Epidermal melanocyte (primary cell): ENCODE results near the gene NRCAM.

Experiments
- DNase-seq: peaks from one replicate; pipeline ENCODE4 v3.0.0; 2011; ENCODE audit warnings: low spot score; ENCODE audit not compliant: insufficient read length

NRCAM gene

DNA sequence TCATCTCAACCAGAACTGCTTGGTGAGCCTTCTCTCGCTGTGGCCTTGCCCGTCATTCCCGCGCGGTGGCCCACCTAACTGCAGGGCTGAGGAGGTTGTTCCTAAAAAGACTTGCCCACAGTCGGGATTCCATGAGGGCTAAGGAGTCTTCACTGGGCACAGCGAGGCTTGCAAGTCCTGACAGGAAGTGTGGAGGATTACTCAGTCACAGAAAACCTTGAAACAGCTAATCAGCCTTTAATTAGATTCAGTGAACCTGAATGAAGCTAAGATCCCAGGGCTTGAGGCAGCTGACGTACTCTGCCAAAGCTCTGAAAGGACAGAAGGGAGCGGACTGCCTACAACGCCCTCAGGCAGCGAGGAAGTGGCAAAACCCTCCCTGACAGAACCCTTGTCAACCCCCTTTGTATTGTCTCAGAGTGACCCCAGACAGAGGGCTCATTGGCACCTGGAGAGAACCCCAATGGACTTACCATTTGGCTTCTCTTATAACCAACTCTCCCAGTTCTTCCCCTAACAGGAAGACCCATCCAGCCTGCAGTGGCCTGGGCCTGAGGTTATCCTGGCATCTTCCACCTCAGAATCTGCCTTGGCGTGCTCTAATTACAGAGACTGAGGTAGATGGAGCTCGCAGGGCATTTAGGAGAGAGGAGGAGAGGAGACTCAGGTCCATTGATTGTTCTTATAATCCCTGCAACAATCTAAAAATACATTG is 323.5 kb downstream of the NRCAM start:
- no peak for DNase-seq

GRCh38 chr7:108130261-108130660 is 326.0 kb downstream of the NRCAM start, which contains the start of gene LAMB4:
LAMB4 (minus strand) TSS chr7:108130361; CDS start chr7:108123164, 7,197 bp downstream.
- DNase-seq: no peak

DNA sequence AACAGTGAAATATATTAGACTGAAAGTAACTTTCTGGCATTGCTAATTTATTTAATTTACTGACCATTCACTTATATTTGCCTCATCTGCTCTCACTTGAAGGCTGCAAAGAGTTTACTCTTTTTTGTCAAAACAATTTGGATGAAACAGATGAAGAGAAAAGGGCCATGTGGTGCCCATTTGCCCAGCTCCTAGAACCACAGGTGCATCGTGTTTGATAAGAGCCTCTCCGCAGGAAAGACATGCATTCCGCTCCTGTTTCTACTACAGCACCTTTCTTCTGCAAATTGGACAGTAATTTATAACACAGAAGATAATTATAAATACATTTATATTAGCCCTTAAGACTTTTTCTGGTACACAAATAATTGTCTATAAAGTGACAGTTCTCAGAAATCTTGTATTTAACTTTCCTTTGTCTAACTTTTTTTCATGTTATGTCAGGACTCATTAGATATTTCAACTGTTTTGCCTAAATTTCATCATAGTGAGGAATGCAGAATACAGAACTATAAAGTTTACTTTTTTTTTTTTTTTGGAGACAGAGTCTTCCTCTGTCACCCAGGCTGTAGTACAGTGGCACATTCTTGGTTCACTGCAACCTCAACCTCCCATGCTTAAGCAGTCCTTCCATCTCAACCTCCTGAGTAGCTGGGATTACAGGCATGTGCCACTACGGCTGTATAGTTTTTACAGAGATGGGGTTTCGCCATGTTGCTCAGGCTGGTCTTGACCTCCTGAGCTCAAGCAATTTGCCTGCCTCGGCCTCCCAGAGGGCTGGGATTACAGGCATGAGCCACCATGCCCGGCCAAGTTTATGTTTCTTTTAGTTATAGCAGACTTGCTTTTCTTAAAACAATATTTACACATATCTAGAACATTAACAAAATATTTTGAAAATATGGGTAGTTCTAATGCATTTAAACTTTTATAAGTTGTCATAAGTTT is 326.9 kb downstream of the NRCAM start:
- no peak for DNase-seq

GRCh38 chr7:108128514-108128913 is 327.7 kb downstream of the NRCAM start:
- DNase-seq: no peak

- DNase-seq: no peak
Measured at GRCh38 chr7:108127461-108127860, 328.8 kb downstream of the NRCAM start.

DNA sequence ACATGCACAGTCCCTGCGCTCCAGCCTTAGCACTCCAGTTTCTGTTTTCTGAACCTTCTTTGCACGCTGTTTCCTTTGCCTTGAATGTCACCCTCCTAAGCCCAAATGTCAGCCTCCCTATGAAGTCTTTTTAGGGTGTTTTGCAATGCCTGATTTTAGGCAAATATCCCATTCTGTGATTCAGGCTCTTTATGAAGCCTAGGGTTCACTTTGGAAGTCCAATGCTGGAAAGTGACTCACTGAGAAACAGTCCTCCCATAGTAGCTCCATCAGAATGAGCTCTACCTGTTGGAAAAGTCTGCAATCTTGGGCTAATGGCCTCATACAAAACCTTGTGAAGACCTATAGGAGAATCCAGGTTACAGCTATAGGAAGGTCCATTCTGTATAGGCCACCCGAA is 331.4 kb downstream of the NRCAM start:
- no peak for DNase-seq

DNA sequence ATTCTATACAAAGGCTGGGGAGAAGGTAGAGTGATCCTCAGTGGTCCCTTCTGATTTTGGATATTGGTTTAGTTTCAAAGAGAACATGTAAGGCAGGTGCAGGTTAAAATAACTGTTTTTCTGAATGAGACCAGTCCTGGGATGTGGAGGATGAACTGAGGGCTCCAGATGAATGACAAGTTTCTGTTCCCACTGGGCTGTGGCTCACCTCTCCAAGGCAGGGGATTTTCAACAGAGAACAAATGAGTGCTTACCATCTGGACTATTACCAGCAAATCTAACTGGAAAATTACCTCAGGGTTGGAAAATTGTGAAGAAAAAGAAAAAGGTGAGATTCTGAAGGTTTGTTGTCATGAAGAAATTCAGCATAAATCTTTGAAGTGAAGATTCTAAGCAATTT is 334.1 kb downstream of the NRCAM start:
- no peak for DNase-seq

- DNase-seq: no peak
Measured at GRCh38 chr7:108120933-108121332, 335.3 kb downstream of the NRCAM start.

GRCh38 chr7:108120196-108120595 is 336.0 kb downstream of the NRCAM start:
- no peak for DNase-seq

- DNase-seq: no peak
Measured at GRCh38 chr7:108118959-108119358, 337.3 kb downstream of the NRCAM start.

DNA sequence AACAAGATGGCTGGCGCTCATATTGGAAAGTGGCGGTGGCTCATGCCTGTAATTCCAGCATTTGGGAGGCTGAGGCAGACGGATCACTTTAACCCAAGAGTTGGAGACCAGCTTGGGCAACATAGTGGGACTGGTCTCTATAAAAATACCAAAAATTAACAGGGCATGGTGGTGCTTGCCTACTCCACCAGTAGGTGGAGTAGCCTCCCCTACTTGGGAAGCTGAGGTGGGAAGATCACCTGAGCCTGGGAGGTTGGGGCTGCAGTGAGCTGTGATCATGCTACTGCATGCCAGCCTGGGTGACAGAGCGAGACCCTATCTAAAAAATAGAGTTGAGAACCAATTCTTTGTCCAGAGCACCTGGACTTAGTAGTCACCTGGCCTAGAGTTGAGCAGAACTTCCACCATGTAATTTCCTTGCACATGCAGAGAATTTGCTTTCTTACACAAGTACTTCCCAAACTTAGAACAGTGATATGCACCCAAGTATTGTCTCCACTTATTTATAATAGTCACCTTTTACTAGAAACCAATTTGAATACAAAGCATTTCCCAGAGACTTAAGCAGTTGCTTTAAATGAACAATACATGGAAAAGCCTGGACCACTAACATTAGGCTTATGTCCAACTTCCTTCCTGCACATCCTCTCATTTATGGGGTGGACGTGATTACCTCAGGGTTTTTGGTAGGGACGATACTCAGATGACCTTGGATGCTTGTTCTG is 342.0 kb downstream of the NRCAM start:
- no peak for DNase-seq

DNA sequence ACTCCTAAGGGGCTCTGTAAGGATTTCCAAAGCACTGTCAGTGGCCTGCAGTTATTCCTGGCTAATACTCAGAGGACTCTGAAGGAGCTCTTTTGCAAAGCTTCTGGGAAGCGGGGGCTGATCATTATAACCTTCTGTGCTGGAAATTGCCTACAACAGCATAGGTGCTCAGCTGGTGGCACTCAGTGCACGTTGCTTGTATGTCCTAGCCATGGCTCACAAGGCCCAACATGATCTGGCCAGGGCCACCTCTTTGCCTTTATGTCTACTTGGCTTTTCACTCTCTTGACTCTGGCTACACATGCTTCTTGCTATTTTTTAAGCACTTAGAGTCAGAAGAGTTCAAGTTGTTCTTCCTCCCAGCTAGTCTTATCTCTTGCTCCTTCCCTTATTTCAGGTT is 343.6 kb downstream of the NRCAM start:
- no peak for DNase-seq

DNA sequence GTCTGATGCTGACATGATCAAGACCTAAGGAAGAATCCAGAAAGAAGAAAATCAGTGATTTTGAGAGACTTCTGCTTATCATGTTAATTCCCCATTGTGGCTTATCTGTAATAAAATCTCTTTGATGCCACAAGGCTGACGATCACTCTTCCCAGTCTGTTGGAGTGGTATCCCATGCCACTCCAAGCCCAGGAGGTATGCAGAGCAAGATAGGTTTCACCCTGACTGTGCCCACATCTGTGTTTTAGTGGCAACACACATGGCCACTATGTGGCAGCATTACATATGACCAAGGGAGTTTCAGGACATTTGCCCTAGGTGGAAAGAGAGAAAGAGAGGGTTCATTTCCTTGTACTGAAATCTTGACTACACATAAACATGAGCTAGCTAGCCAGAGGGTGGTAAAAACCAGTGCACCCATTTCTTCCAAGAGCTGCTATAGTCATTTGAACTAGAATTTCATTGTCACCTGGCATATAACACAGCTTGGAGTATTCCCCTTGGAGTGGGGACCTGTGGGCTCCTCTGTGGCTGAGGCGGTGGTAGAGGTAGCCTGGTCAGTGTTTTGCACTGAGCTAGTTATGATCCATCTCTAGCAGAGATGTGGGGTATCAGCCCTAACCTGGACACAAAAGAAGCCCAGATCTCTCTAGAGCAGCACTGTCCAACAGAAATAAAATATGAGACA is 346.9 kb downstream of the NRCAM start:
- no peak for DNase-seq

DNA sequence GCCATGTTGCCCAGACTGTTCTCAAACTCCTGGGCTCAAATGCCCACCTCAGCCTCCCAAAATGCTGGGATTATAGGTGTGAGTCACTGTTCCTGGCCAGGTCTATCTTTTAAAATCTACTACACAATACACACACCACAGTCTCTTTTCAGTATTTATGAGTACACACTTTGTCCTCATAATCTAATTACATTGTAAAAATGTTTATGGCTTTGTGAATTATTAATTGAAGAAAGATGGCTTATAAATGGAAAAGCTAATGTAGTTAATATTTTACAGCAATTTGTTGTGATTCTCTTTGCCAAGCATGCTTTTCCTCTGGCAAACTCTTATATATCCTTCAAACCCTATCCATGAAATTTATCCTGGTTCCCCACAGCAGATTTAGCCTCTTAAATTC is 348.1 kb downstream of the NRCAM start:
- DNase-seq: no peak

DNA sequence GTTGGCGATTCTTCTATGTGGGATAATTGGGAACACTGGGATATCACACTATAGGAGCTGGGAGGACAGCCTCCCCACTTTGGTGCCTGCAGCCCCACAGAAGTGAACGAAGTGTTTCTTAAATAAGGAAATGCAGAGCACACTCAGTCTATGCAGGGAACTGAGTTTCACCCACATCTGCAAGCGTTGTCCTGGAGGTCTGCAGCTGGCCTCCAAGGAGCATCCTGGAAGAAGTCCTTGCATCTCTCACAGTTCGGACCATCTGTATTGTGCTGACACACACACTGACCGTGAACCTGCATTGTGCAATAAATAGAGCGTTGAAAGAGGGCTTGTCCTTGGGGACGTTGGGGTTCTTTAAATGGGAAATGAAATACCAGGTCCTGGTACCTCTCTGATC is 351.9 kb downstream of the NRCAM start:
- no peak for DNase-seq

GRCh38 chr7:108103558-108104298 is 352.5 kb downstream of the NRCAM start:
- DNase-seq: no peak

DNA sequence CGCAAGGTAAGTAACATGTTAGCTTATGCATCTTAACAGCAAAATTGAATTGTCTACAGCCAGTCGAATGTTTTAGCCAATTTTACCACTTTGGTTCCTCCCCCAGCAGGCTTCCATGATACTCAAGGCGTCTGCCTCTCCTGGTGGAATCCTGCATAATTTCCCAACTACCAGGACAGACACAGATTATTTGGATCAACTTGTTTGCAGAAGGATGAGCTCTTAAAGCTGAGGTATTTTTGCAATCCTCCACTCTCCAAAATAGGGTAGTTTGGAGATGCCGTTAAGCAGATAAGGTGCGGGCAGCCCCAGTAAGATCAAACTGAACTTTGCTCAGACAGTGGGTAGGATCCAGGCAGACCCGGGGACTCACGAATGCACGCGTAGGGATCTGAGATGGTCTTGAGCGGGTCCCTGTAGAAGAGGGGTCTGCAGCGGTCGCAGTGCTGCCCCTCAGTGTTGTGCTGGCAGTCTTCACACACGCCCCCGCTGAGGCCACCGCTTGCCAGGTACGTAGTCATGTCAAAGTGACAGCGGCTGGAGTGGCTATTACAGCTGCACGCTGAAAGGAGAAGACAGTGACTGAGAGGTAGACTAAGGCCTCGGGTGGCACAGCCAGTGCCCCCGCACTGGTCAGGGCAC is 353.4 kb downstream of the NRCAM start:
- no peak for DNase-seq

- no peak for DNase-seq
Measured at GRCh38 chr7:108101759-108102158, 354.5 kb downstream of the NRCAM start.

DNA sequence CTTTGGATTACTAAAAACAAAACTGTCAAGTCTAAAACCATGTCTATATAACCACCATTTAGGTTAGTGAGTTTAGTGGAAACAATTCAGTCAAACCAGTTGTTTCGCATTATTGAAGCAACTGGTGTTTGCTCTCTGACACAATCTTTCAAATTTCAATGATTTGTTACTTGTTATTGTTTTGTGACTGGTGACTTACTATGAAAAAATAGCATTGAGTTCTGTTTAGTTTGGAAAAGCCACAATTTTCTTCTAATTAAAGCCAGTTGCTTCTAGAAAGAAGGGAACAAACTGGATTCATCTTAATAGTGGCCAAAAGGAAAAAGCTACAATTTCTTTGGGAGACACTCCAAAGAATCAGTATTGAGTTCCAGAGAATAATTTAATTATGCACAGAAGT is 356.5 kb downstream of the NRCAM start:
- DNase-seq: no peak

DNA sequence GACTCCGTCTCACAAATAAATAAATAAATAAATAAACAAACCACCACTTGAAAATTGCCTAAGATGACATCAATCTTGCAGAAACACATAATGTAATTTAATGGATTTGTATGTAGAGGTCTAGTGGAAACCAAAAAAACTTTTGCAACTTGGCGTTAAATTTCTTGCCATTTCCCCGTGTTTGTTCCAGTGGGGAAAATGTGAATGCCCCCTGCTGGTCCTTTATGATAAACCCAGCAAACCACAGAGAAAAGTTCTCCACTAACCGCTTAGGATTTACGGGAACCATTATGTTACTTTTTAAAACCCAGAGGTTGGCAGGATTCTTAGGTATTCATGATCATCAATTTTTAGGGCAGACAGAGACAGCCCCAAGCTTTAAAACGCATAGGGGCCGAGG is 358.5 kb downstream of the NRCAM start:
- no peak for DNase-seq
